Measurements from ENCODE around the gene HAUS5. TPM values are rescaled to one million over a fixed set of nuclear protein-coding genes. Genes with fewer than 3 reads are reported as not detected.

HAUS5 gene
- total RNA-seq, 2 donors from 2014 or later: 5.0 to 17.0 TPM

- TF ChIP-seq CTCF (IDR thresholded peaks at IDR 0.05): no peak
- DNase-seq: no peak
- Histone ChIP-seq H3K4me1 (no peaks in the 10 kb centered on the region), H3K36me3 (no peaks in the 10 kb centered on the region), H3K4me3 (no peak overlapping the region), H3K9me3 (no peaks in the 10 kb centered on the region), H3K27ac (no peak overlapping the region), H3K27me3 (no peaks in the 10 kb centered on the region), H3K9ac (ENCODE audit: low read depth in 2 of 2, low read length in 2 of 2) (no peak overlapping the region)
- intact Hi-C loops (cut with DNase I): no loop called here
Observed at GRCh38 chr19:35569281-35569781, 43.2 kb upstream of the HAUS5 start.

GRCh38 chr19:35571406-35571965 lies 41.0 kb upstream of the HAUS5 start:
- no peak for DNase-seq
- no peaks in the 10 kb centered on the region for H3K4me1 ChIP-seq
- no peak overlapping the region for H3K9ac ChIP-seq (ENCODE audit: low read depth in 2 of 2, low read length in 2 of 2)
- no peak overlapping the region for H3K27ac ChIP-seq
- H3K4me3 ChIP-seq: no peak overlapping the region
- no peak for TF ChIP-seq CTCF (IDR thresholded peaks at IDR 0.05)
- H3K27me3 ChIP-seq: no peaks in the 10 kb centered on the region
- H3K9me3 ChIP-seq: no peaks in the 10 kb centered on the region
- H3K36me3 ChIP-seq: no peaks in the 10 kb centered on the region
- intact Hi-C loops (cut with DNase I): no loop called here

GRCh38 chr19:35577918-35578317 lies 34.6 kb upstream of the HAUS5 start:
- no peaks in the 10 kb centered on the region for H3K36me3 ChIP-seq
- no peak for TF ChIP-seq CTCF (IDR thresholded peaks at IDR 0.05)
- intact Hi-C loops (cut with DNase I): no loop called here
- no peaks in the 10 kb centered on the region for H3K9me3 ChIP-seq
- no peak overlapping the region for H3K9ac ChIP-seq (ENCODE audit: low read depth in 2 of 2, low read length in 2 of 2)
- no peak overlapping the region for H3K4me3 ChIP-seq
- H3K4me1 ChIP-seq: no peaks in the 10 kb centered on the region
- no peak overlapping the region for H3K27ac ChIP-seq
- no peak for DNase-seq
- H3K27me3 ChIP-seq: no peaks in the 10 kb centered on the region

- DNase-seq: no peak
- no peaks in the 10 kb centered on the region for H3K9me3 ChIP-seq
Observed at GRCh38 chr19:35578707-35579106, 33.8 kb upstream of the HAUS5 start.

GRCh38 chr19:35582760-35583159 lies 29.8 kb upstream of the HAUS5 start:
- Histone ChIP-seq H3K36me3 (no peaks in the 10 kb centered on the region), H3K9me3 (no peaks in the 10 kb centered on the region), H3K9ac (ENCODE audit: low read depth in 2 of 2, low read length in 2 of 2) (no peak overlapping the region), H3K4me1 (no peaks in the 10 kb centered on the region), H3K27me3 (no peaks in the 10 kb centered on the region), H3K4me3 (no peak overlapping the region), H3K27ac (no peak overlapping the region)
- DNase-seq: no peak
- intact Hi-C loops (cut with DNase I): no loop called here
- TF ChIP-seq CTCF (IDR thresholded peaks at IDR 0.05): no peak

More at GRCh38 chr19:35578707-35579106, 33.8 kb upstream of the HAUS5 start:
- Histone ChIP-seq H3K4me1 (no peaks in the 10 kb centered on the region), H3K27me3 (no peaks in the 10 kb centered on the region), H3K4me3 (no peak overlapping the region), H3K27ac (no peak overlapping the region), H3K36me3 (no peaks in the 10 kb centered on the region), H3K9ac (ENCODE audit: low read depth in 2 of 2, low read length in 2 of 2) (no peak overlapping the region)
- TF ChIP-seq CTCF (IDR thresholded peaks at IDR 0.05): no peak
- intact Hi-C loops (cut with DNase I): no loop called here
